ENCODE data around the gene RPP40.
"Not testable (repeated sequence)": the region's sequence is repeated elsewhere in the genome, so short reads cannot be mapped to it uniquely, and the experiment has no call there.

Gene RPP40

GRCh38 chr6:5014072-5014561 is 10.3 kb upstream of the RPP40 start:
- no peak for FAIRE-seq

DNA sequence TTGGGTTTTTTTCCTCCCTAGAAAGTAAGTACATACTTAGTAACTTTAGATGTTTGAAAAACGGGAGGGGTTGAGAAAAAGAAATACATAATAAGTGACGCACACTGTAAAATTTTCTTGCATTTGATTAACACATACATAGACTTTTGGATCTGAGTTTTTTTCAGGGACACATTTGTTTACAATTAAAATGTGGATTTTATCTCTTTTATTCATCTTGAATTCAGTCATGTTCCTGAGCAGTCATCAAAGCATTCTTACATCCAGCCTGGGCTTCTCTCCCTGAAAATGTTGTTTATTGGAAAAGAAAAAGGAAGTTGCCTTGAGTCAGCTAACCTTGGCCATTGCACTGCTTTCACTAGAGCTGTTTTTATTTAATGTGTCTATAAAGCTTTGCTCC is 8.7 kb upstream of the RPP40 start:
- no peak for FAIRE-seq

- FAIRE-seq: no peak
Measured at GRCh38 chr6:5011346-5011745, 7.5 kb upstream of the RPP40 start.

DNA sequence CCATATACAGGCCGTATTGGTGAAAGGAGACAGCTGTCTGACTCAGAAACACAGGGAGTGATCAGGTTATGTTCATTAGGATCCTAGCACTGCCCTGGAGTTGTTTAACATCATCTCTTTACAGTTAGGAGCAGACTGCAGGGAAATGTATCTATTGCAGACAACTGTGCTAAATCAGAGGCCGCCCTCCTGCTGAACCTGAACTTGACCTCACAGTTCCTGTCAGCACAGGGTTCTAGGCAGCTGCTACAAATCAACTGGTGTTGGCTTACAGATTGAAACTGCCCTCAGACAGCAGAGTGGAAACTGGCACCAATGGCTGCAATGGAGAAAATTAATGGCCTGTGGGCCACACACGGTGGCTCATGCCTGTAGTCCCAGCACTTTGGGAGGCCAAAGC is 3.7 kb upstream of the RPP40 start:
- FAIRE-seq: no peak

GRCh38 chr6:5006222-5006621 is 2.4 kb upstream of the RPP40 start:
- no peak for FAIRE-seq

GRCh38 chr6:5005038-5005433 is 1.2 kb upstream of the RPP40 start:
- not testable (repeated sequence) for FAIRE-seq

DNA sequence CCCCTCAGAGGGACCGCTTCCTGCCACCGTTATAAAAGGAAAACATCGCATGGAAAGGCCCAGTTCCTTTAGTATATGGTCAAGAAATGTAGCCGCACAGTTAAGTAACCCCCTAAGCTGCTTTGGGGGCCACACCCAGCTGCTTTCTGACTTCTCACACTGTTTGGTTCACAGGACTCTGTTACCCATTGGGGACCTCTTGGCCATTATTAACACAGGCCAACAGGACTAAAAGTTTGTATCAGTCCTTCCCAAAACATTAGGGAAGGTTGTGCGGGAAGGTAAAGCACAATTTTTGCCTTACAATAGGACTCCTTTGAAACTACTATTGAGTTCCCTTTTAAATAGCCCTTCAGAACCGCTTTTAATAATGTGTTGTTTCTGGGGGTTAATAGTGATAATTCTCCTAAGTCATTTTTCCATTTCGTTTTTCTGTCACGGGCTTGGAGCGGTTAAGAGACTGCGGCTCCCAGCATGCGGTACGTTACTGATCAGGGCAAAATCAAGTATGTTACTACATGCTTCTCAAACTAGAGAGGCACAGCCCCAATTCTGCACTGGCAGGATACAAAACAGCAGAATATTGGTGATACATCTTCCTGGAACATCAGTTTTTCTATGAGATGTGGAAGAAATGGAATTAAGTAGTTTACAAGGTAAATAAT is 668 bp upstream of the RPP40 start:
- no peak for FAIRE-seq

- no peak for FAIRE-seq
Measured at GRCh38 chr6:4999586-4999985, 4.3 kb downstream of the RPP40 start.

- FAIRE-seq: no peak
Measured at GRCh38 chr6:4997862-4998261, 6.0 kb downstream of the RPP40 start.

- no peak for FAIRE-seq
Measured at GRCh38 chr6:4994741-4995140, 9.1 kb downstream of the RPP40 start.

- no peak for FAIRE-seq
Measured at GRCh38 chr6:4987432-4987831, 16.4 kb downstream of the RPP40 start.

DNA sequence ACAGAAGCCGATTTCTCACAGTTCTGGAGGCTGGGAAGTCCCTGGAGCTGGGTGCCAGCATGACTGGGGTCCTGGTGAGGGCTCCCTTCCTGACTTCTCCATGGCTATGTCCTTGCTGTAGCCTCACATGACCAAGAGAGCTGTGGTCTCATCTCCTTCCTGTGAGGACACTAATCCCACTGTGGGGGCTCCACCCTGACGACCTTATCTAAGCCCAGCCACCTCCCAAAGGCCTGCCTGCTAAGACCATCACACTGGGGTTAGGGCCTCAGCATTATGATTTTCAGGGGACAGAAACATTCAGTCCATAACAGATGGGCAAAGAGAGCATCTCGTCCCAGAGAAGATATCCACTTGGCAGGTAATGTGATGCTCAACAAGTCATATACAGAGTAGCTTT is 16.8 kb downstream of the RPP40 start:
- no peak for FAIRE-seq

- no peak for FAIRE-seq
Measured at GRCh38 chr6:4983322-4983721, 20.5 kb downstream of the RPP40 start.

GRCh38 chr6:4981761-4982160 is 22.1 kb downstream of the RPP40 start:
- no peak for FAIRE-seq

- no peak for FAIRE-seq
Measured at GRCh38 chr6:4979426-4979825, 24.4 kb downstream of the RPP40 start.

- no peak for FAIRE-seq
Measured at GRCh38 chr6:4977468-4977867, 26.4 kb downstream of the RPP40 start.

GRCh38 chr6:4975506-4975905 is 28.3 kb downstream of the RPP40 start:
- FAIRE-seq: no peak

DNA sequence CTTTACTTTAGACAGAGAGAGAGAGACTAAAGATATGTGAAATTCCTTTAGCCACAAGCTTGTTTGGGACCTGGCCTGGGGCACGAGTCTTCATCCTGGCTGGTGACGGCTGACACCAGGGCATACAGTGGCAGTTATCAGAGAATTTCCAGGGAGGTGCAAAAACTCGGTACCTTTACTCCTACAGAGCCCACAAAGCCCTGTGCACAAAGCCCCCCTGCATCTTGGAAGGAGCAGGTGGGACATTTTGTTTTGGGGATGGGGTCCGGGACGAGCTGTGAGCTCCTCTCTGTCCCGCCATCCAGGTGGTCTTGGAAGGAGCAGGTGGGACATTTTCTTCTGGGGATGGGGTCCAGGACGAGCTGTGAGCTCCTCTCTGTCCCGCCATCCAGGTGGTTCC is 28.9 kb downstream of the RPP40 start:
- FAIRE-seq: no peak

- FAIRE-seq: no peak
Measured at GRCh38 chr6:4973982-4974745, 29.7 kb downstream of the RPP40 start.

DNA sequence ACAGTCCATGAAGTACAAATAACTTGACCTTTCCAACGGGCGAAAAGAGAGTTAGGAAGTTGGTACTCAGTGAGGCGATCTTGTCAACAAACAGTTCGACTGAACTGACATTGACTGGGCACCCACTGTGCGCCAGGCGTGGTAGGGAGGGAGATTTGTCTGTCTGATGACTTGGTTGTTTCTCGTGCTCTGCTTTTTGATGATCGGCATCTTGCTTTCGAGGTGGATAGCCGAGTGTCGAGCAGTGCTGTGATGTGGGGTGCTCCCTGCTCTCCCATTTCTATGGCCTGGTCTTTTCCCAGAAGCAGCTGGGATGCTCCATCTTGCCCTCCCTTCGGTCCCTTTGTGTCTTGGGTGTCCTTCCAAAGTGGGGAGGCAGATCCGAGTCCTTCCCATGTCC is 30.4 kb downstream of the RPP40 start:
- FAIRE-seq: no peak

GRCh38 chr6:4972438-4972837 is 31.4 kb downstream of the RPP40 start:
- FAIRE-seq: no peak

- FAIRE-seq: no peak
Measured at GRCh38 chr6:4971851-4972250, 32.0 kb downstream of the RPP40 start.

DNA sequence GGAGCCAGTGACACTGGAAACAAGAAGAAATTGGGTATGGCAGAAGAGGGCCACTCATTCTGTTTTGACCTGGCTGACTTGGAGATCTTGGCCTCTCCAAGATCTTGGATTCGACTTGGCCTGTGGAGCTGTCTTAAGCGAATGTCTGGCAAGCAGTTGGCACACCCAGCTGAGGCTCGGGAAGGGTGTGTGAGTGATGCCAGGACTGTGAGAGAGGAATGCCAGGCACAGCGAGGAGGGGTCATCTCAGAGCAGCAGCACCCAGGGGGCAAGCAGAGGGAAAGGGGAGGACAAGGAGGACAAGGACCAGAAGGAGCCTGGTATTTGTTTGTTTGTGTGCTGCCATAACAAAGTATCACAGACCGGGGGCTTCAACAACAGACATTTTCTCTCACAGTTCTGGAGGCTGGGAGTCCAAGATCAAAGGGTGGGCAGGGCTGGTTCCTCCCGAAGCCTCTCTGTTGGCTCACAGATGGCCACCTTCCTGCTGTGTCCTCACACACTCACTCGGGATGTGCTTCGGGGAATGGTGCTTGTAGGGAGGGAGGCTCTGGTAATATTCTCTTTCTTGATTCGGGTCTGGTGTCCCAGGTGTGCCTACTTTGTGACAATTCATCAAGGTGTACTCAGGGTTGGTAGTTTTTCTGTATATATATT is 33.0 kb downstream of the RPP40 start:
- FAIRE-seq: no peak

Measured in islet of Langerhans (tissue), 1 donor.